Activated CD8-positive, alpha-beta memory T cell treated with anti-CD3 and anti-CD28 coated beads, Interleukin-2, amount 50 U/mL, for 4 hours (primary cell): ENCODE data around the gene GIGYF1.
A peak's percentile ranks its signal among the peaks of the same experiment; 100 is the strongest.
"Not testable (repeated sequence)": the region's sequence is repeated elsewhere in the genome, so short reads cannot be mapped to it uniquely, and the experiment has no call there.

ENCODE experiments used
- DNase-seq: peaks from one replicate; pipeline ENCODE4 v3.0.0-alpha.2; 2020

GIGYF1 gene, protein sequence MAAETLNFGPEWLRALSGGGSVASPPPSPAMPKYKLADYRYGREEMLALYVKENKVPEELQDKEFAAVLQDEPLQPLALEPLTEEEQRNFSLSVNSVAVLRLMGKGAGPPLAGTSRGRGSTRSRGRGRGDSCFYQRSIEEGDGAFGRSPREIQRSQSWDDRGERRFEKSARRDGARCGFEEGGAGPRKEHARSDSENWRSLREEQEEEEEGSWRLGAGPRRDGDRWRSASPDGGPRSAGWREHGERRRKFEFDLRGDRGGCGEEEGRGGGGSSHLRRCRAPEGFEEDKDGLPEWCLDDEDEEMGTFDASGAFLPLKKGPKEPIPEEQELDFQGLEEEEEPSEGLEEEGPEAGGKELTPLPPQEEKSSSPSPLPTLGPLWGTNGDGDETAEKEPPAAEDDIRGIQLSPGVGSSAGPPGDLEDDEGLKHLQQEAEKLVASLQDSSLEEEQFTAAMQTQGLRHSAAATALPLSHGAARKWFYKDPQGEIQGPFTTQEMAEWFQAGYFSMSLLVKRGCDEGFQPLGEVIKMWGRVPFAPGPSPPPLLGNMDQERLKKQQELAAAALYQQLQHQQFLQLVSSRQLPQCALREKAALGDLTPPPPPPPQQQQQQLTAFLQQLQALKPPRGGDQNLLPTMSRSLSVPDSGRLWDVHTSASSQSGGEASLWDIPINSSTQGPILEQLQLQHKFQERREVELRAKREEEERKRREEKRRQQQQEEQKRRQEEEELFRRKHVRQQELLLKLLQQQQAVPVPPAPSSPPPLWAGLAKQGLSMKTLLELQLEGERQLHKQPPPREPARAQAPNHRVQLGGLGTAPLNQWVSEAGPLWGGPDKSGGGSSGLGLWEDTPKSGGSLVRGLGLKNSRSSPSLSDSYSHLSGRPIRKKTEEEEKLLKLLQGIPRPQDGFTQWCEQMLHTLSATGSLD (N-terminal part only)

DNA sequence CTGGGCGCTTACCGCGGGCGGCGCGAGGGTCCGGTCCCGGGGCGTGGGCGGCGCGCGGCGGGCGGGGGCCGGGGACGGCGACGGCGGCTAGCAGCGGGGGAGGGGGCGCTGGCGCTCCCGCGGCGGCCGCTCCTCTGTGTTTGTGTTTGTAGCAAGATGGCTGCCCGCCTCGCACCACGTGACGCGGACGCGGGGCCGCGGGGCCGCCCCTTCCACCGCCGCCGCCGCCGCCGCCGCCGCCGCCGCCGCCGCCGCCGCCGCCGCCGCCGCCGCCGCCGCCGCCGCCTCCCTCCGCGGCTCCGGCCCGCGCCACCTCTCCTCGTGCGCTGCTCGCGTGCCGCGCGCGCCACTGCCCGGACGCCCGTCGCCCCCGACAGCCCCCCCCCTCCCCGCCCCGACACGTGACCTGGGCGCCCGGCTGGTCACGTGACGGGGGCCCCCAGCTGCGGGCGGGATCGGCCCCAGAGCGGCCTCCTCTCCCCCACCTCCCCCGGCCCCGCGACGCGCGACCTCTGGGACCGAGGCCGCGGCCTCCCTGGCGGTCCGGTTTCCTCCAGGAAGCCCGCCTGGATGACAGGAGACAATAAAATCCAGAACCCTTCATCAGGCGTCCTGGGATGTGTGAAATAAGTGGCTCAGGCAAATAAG is at the start of gene GIGYF1:
TSS of gene GIGYF1 (minus strand) at position 153 of the 648 bp plus-strand sequence. CDS start 6,012 bp downstream, outside the sequence.
- DNase-seq: peak; percentile 71

DNA sequence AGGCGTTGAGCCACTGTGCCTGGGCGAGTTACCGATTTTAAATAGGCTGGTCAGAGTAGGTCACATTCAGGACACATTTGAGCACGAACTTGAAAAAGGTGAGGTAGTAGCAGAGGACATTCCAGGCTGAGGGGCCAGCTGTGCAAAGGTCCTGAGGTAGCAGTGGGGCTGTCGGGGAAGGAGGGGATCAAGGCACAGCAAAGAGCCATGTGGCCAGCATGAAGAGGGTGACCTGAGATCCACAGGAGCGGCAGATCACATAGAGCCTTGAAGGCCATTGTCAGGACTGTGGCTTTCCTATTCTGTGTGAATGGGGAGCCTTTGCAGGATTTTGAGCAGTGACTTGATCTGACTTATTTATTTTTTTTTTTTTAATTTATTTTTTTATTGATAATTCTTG is 45.9 kb upstream of the GIGYF1 start:
- no peak for DNase-seq

DNA sequence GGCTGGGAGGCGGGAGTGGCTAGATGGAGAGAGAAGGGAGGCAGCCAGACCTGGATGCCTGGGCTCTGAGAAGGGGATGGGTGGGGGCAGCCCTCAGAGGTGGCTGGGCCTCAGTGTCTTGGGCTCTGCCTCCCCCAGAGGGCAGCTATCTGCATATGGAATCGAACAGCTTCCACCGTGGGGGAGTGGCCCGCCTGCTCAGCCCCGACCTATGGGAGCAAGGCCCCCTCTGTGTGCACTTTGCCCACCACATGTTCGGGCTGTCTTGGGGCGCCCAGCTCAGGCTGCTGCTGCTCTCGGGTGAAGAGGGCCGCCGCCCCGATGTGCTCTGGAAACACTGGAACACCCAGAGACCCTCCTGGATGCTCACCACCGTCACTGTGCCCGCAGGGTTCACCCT is 42.6 kb upstream of the GIGYF1 start:
- no peak for DNase-seq

DNA sequence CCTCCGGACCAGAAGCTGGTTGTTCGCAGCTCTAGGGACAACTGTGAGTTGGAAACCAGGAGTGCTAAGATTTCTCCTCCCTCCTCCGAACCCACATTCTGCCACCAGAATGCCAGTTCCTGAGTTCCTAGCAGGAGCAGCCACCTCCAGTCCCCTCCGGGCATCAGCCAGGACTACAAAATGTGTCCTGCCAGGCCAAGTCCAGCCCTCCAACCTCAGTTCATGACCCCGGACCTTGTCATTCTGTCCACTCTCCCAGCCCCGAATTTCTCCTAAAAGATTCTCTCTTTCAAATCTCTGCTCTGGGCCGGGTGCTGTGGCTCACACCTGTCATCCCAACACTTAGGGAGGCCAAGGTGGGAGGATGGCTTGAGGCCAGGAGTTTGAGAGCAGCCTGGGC is 41.7 kb upstream of the GIGYF1 start:
- no peak for DNase-seq

DNA sequence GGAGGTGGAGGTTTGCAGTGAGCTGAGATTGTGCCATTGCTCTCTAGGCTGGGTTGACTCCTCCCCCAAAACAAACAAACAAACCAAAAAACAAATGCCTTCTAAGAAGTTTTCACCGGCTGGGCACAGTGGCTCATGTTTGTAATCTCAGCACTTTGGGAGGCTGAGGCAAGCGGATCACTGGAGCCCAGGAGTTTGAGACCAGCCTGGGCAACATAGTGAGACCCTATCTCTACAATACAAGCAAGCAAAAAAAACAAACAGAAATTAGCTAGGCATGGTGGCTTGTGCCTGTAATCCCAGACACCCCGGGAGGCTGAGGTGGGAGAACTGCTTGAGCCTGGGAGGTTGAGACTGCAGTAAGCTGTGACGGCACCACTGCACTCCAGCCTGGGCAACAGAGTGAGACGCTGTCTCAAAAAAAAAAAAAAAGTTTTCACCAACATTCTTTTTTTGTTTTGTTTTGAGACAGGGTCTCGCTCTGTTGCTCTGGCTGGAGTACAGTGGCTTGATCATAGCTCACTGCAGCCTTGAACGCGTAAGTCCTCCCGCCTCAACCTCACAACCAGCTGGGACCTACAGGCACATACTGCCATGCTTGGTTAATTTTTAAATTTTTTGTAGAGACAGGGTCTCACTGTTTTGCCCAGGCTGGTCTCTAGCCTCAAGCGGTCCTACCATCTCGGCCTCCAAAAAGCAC is 38.0 kb upstream of the GIGYF1 start:
- DNase-seq: no peak

DNA sequence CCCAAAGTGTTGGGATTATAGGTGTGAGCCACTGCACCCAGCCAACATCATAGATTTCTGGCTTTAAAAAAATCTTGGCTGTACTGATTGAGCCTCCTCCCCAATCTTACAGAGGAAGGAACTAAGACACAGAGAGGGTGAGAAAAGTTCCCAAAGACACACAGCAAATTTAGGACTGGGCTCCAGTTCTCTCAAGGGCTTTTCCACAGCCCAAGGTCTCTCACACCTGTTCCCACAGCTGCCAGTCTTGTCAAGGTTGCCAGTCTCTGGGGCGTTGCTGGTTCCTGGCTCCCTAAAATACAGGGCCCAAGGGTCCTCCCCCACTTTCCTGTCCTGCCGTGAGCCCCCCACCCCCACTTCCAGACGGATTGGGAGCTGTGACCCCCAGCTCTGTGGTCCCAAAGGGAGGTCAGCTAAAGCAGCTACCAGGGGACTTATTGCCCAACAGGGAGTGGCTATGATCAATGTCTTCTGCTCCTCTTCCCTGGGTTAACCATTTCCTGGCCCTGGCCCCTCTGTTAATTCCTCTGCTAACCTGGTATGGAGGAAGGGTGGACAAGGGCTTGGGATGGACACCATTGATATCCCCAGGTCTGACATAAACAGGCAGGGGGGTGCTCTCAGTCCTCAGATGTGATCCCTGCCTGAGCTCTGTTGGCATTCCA is 36.2 kb upstream of the GIGYF1 start:
- DNase-seq: no peak

DNA sequence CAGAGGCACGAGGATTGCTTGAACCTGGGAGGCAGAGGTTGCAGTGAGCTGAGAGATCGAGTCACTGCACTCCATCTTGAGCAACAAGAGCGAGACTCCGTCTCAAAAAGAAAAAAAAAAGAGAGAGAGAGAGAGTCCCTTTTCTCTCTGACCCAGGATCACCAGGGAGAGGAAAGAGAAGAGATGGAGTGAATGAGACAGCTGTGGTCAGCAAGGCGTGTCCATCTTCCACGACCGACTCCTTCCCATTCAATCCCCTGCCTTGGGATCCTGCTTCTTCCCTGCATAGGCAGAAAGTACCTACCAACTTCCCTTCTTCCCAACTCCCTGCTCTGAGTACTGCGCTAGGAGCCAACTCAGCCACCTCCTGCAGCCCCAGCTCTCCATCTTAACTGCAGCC is 34.1 kb upstream of the GIGYF1 start:
- no peak for DNase-seq

DNA sequence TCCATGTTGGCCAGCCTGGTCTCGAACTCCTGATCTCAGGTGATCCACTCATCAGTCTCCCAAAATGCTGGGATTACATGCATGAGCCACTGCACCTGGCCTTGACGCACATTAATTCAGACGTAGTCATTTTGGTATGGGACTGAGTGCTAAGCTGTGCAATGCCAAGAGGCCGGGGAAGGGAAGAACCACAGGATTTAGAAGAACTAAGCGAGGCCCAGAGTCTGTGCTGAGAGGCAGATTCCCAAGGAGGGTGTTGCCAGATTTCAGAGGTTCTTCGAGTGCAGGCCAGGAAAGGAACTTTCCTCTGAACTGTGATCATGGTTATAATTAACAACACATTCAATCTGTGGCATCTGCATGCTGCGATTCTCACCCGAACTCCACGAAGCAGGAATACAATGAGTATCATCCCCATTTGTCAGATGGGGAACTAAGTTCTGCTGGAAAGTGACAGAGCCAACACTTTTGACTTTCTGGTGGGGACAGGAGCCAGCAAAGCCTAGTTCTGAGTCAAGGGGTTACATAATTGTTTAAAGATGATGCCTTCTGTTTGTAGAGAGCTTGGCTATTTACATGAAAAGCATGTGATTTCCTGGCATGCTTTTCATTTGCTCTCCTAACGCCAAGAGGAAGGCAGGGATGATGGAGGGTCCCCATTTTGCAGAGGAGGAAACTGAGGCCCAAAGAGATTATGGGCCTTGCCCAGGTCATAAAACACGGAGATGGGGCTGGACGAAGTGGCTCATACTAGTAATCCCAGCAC is 33.1 kb upstream of the GIGYF1 start:
- DNase-seq: no peak

DNA sequence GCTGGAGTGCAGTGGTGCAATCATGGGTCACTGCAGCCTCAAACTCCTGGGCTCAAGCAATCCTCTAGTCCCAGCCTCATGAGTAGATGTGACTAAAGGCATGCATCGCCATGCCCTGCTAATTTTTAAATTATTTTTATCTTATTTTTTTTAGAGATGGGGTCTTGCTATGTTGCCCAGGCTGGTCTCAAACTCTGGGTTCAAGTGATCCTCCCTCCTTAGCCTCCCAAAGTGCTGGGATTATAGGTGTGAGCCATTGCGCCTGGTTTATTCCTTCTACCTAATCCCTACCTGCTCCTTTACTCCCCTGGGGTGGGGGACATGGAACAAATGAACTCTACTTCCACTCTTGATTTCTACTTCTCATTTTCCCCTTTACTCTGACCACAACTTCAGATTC is 30.3 kb upstream of the GIGYF1 start:
- not testable (repeated sequence) for DNase-seq

DNA sequence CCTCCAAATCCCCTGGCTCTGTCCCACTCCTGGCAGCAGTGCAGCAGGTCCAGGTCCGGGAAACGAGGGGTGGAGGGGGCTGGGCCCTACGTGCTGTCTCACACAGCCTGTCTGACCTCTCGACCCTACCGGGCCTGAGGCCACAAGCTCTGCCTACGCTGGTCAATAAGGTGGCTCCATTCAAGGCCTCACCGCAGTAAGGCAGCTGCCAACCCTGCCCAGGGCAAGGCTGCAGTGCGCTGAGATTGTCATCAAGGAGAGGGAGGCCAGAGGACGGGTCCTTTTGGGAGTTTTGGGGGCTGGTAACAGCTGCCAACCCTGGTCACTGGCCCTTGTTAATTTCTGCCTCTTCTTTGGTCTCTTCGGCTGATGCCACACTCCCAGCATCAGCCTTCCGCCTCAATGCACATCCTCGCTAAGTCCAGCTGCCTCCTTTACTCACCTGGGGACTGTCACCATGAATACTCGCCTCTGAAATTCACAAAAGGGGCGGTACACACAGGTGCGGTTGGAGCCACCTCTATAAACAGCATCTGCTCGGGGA is 29.8 kb upstream of the GIGYF1 start:
- DNase-seq: no peak

DNA sequence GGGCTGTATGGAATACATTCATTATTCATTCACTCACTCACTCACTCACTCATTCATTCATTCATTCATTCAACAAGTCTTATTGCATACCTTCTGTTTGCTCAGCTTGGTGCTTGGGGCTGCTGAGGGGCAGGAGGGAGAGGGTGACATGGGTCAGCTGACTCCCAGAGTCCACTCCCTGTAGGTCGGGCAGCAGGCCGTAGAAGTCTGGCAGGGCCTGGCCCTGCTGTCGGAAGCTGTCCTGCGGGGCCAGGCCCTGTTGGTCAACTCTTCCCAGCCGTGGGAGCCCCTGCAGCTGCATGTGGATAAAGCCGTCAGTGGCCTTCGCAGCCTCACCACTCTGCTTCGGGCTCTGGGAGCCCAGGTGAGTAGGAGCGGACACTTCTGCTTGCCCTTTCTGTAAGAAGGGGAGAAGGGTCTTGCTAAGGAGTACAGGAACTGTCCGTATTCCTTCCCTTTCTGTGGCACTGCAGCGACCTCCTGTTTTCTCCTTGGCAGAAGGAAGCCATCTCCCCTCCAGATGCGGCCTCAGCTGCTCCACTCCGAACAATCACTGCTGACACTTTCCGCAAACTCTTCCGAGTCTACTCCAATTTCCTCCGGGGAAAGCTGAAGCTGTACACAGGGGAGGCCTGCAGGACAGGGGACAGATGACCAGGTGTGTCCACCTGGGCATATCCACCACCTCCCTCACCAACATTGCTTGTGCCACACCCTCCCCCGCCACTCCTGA is 28.6 kb upstream of the GIGYF1 start:
- no peak for DNase-seq

DNA sequence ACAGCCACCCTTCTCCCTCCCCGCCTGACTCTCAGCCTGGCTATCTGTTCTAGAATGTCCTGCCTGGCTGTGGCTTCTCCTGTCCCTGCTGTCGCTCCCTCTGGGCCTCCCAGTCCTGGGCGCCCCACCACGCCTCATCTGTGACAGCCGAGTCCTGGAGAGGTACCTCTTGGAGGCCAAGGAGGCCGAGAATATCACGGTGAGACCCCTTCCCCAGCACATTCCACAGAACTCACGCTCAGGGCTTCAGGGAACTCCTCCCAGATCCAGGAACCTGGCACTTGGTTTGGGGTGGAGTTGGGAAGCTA is 27.4 kb upstream of the GIGYF1 start:
- no peak for DNase-seq

DNA sequence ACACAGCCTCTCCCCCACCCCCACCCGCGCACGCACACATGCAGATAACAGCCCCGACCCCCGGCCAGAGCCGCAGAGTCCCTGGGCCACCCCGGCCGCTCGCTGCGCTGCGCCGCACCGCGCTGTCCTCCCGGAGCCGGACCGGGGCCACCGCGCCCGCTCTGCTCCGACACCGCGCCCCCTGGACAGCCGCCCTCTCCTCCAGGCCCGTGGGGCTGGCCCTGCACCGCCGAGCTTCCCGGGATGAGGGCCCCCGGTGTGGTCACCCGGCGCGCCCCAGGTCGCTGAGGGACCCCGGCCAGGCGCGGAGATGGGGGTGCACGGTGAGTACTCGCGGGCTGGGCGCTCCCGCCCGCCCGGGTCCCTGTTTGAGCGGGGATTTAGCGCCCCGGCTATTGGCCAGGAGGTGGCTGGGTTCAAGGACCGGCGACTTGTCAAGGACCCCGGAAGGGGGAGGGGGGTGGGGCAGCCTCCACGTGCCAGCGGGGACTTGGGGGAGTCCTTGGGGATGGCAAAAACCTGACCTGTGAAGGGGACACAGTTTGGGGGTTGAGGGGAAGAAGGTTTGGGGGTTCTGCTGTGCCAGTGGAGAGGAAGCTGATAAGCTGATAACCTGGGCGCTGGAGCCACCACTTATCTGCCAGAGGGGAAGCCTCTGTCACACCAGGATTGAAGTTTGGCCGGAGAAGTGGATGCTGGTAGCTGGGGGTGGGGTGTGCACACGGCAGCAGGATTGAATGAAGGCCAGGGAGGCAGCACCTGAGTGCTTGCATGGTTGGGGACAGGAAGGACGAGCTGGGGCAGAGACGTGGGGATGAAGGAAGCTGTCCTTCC is 26.8 kb upstream of the GIGYF1 start:
- DNase-seq: no peak

DNA sequence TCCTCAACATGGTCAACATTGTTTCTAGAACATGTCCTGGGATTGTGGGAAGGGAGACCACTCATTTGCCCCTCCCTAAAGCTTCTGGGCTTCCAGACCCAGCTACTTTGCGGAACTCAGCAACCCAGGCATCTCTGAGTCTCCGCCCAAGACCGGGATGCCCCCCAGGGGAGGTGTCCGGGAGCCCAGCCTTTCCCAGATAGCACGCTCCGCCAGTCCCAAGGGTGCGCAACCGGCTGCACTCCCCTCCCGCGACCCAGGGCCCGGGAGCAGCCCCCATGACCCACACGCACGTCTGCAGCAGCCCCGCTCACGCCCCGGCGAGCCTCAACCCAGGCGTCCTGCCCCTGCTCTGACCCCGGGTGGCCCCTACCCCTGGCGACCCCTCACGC is 26.2 kb upstream of the GIGYF1 start, which contains the start of gene EPO:
TSS of gene EPO (plus strand) at position 190 of the 392 bp plus-strand sequence. CDS start 513 bp downstream, outside the sequence.
- no peak for DNase-seq

DNA sequence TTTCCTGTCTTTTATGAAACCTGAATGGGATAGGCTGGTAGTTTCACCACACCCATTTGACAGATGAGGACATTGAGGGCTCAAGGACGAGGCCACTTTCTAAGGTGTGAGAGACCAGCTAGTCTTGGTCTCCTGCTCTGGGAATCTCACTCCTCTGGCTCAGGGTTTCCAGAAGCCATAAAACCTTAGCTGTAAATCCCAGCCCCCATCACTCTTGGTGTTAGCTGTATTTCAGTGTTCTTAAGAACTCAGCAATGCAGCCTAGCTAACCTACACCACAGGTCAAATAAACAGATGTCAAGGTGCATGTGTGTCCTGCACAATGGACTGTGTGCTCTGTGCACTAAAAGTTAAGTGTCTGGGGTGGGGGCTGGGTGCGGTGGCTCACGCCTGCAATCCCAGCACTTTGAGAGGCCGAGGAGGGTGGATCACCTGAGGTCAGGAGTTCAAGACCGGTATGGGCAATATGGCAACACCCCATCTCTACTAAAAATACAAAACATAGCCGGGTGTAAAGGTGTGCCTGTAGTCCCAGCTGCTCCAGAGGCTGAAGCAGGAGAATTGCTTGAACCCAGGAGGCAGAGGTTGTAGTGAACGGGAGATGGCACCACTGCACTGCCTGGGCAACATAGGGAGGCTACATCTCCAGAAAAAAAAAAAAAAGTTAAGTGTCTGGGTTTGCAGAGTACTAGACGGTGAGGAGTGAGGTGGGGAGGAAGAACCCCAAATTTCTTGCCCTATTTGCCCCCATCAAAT is 25.7 kb upstream of the GIGYF1 start:
- no peak for DNase-seq

DNA sequence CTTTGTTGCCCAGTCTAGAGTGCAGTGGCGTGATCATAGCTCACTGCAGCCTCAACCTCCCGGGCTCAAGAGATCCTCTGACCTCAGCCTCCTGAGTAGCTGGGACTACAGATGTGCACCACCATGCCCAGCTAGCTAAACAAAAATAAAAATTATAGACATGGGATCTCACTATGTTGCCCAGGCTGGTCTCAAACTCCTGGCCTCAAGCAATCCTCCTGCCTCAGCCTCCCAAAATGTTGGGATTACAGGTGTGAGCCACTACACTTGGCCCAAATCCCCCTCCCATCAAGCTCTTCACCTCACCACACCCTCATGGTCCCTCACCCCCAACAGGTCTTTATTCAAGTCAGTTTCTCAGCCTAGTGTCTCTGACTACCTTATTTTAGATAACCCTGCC is 23.0 kb upstream of the GIGYF1 start:
- DNase-seq: not testable (repeated sequence)

DNA sequence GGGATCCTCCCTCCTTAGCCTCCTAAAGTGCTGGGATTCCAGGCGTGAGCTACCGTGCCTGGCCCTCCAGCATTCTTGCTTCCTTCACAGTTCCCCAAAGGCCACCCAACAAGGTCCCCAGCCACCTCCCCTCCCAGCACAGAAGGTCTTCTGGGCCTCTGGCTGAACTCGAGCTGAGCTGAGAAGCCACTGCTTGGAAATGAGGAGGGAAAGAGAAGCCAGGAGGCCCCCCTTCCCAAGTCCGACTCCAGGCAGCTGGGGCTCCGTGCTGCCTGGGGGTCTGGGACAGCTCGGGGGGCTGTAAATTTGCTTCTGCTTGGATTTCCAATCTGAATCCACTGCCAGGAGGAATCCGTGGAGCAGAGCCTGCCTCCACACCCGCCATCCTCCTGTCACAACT is 20.7 kb upstream of the GIGYF1 start:
- DNase-seq: no peak

DNA sequence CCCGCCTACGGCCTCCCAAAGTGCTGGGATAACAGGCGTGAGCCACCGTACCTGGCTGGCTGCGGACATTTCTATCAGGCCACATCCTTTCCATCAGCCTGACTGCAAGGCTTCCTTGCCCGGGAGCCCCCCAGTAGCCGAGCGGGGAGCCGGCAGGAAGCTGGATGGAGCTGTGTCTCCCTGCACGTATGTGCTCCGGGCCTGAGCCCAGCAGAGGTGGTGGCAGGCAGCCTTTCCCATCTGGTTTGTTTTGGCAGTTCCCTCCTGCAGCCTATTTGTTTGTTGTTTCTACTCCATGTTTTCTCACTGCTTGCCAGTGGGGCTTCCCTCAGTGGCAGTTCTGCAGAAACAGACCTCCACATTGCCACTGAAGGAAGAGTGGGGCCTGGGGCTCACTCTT is 17.3 kb upstream of the GIGYF1 start:
- DNase-seq: no peak

DNA sequence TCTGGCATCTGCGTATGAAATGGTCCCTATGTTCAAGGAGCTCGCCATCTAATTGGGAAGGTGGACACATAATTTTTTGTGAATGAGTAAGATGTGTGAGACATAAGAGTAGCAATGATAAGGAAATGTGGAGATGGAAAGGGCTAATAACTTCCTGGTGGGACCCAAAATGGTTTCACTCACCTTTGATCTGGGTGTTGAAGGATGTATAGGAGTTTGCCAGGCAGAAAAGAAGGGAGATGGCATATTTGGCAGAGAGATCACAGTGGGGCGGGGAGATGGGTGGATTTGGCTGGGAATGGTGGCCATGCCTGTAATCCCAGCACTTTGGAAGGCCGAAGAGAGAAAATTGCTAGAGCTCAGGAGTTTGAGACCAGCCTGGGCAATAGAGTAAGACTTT is 16.4 kb upstream of the GIGYF1 start:
- no peak for DNase-seq
